Right lobe of liver (tissue), 6 donors: Measurements from ENCODE around the gene PPP1R8. TPM values are rescaled to one million over a fixed set of nuclear protein-coding genes. Genes with fewer than 3 reads are reported as not detected.
A peak's percentile ranks its signal among the peaks of the same experiment; 100 is the strongest.

Experiments used
- ATAC-seq, 4 donors: fragments of 200-7000 bp; cut with Tn5 transposase; one replicate each; pipeline ENCODE4 v1.9.1; 2020; ENCODE audit warnings: mild to moderate bottlenecking in 4 of 4, moderate library complexity in 4 of 4
- DNase-seq, 3 donors: peaks; one replicate each; pipeline ENCODE4 v3.0.0-alpha.2; 2020
- H3K27ac ChIP-seq, 3 donors: fragments of 200-600 bp; one replicate each; pipeline ENCODE4 v1.8.0; 2022
- H3K27me3 ChIP-seq, 2 donors: fragments of 200-600 bp; one replicate each; pipeline ENCODE4 v1.8.0; 2022
- H3K36me3 ChIP-seq, 4 donors: fragments of 200-600 bp; sonication (generic) in 1 of 4; one replicate each; pipeline versions ENCODE4 v1.5.1 to v1.8.0; 2017 to 2022; ENCODE audit warnings: control low read depth in 1 of 4
- H3K4me1 ChIP-seq, 4 donors: fragments of 200-600 bp; sonication (generic) in 1 of 4; one replicate each; pipeline versions ENCODE4 v1.5.1 to v1.8.0; 2017 to 2022; ENCODE audit warnings: control low read depth in 1 of 4
- H3K4me3 ChIP-seq, 3 donors: fragments of 200-600 bp; one replicate each; pipeline ENCODE4 v1.8.0; 2022
- H3K9me3 ChIP-seq, 4 donors: fragments of 200-600 bp; sonication (generic) in 1 of 4; one replicate each; pipeline versions ENCODE4 v1.5.1 to v1.8.0; 2017 to 2022; ENCODE audit warnings: control low read depth in 1 of 4
- CTCF ChIP-seq, 4 donors: fragments of 200-600 bp in 3 of 4; fragments of 450-650 bp in 1 of 4; IDR thresholded peaks; one replicate each; pipeline versions ENCODE4 v1.5.1 to v1.8.0; 2016 to 2022; ENCODE audit warnings: antibody characterized with exemption in 4 of 4, mild to moderate bottlenecking in 2 of 4
- POLR2A ChIP-seq: fragments of 450-650 bp; IDR thresholded peaks from one replicate; pipeline ENCODE4 v1.6.1; 2017; ENCODE audit warnings: antibody characterized with exemption, mild to moderate bottlenecking
- WGBS: methylation state at CpG from one replicate; pipeline ENCODE4 v1.1.6; 2018; ENCODE audit warnings: low coverage, low lambda C conversion rate; ENCODE audit not compliant: insufficient coverage; ENCODE audit errors: missing lambda C conversion rate; 5-methylcytosine and 5-hydroxymethylcytosine counted together
- intact Hi-C, 2 donors: fragments of 100-400 bp; cut with DNase I; formaldehyde crosslinking; loops; one replicate each; pipeline versions ENCODE4 v1.11.2 to v1.14.1; 2022
- total RNA-seq, 6 experiments: library from RNA; depleted of rRNA in 2 of 6; stranded (reverse); fragments of >200 nt in 2 of 6; fragmentation: NEBNext Ultra II Directional in 3 of 6; extraction: Animal tissue kit (Norgen Biotek cat#: 25700) in 3 of 6; gene quantifications; one replicate each; pipeline versions ENCODE4 v1.1.0 to v1.2.4, GENCODE V29; 2016 to 2023
- donor health status: DM: no; HTN: yes; CAD: no.
- donor health status: DM: no; HTN: no; CAD: no.
- donor health status: DM: no; HTN: no; CAD: no.
- donor health status: DM: no; HTN: yes; CAD: no.
- donor health status: DM: no; HTN: yes; CAD: no.

PPP1R8 gene
- total RNA-seq, 6 experiments from 2014 or later = 12.4 to 18.6 (median 13.0) TPM

GRCh38 chr1:27885621-27886352 lies 55.2 kb downstream of the PPP1R8 start:
- Histone ChIP-seq H3K4me1 (no peaks in the 10 kb centered on the region), H3K9me3 (no peaks in the 10 kb centered on the region), H3K27ac (peak overlapping the region; percentile 50 to 78 (median 73)), H3K4me3 (no peak overlapping the region), H3K36me3 (peaks cover 0 to 19% (median 3%) of the 10 kb centered on the region in 4 donors), H3K27me3 (no peaks in the 10 kb centered on the region)
- no peak for TF ChIP-seq CTCF (IDR thresholded peaks at IDR 0.05)
- peak; percentile 36 for TF ChIP-seq POLR2A
- ATAC-seq (peak; percentile 41 to 51 (median 43)), DNase-seq (no peak)
- WGBS = 76% methylated on average over 8 of the region's 15 CpGs
- intact Hi-C loops = no loop called here

GRCh38 chr1:27886353-27886679 lies 55.7 kb downstream of the PPP1R8 start:
- peaks cover 0 to 19% (median 3%) of the 10 kb centered on the region in 4 donors for H3K36me3 ChIP-seq
- TF ChIP-seq CTCF (IDR thresholded peaks at IDR 0.05) = no peak
- TF ChIP-seq POLR2A = no peak
- no peaks in the 10 kb centered on the region for H3K27me3 ChIP-seq
- no peaks in the 10 kb centered on the region for H3K4me1 ChIP-seq
- no peak for ATAC-seq
- H3K4me3 ChIP-seq = no peak overlapping the region
- peak overlapping the region; percentile 1 to 73 (median 50) for H3K27ac ChIP-seq
- H3K9me3 ChIP-seq = no peaks in the 10 kb centered on the region
- no peak for DNase-seq
- WGBS = 54% methylated on average over 2 of the region's 2 CpGs
- intact Hi-C loops = no loop called here

GRCh38 chr1:27886744-27887143 lies 56.2 kb downstream of the PPP1R8 start:
- H3K9me3 ChIP-seq = no peaks in the 10 kb centered on the region
- H3K36me3 ChIP-seq = peaks cover 0 to 21% (median 3%) of the 10 kb centered on the region in 4 donors
- TF ChIP-seq CTCF (IDR thresholded peaks at IDR 0.05) (no peak), POLR2A (no peak)
- H3K27ac ChIP-seq = peak overlapping the region; percentile 1 to 73 (median 33)
- H3K4me1 ChIP-seq = no peaks in the 10 kb centered on the region
- no peaks in the 10 kb centered on the region for H3K27me3 ChIP-seq
- intact Hi-C loops = no loop called here
- DNase-seq (no peak), ATAC-seq (no peak)
- H3K4me3 ChIP-seq = no peak overlapping the region
- 77% methylated on average over 3 of the region's 3 CpGs for WGBS

- no peak overlapping the region for H3K4me3 ChIP-seq
- H3K4me1 ChIP-seq = no peaks in the 10 kb centered on the region
- ATAC-seq (peak in 2 of 4 donors; percentile 9 to 15), DNase-seq (no peak)
- no peak for TF ChIP-seq POLR2A
- H3K27ac ChIP-seq = peak overlapping the region; percentile 1 to 73 (median 33)
- no peaks in the 10 kb centered on the region for H3K9me3 ChIP-seq
- WGBS = 69% methylated on average over 6 of the region's 8 CpGs
- no peaks in the 10 kb centered on the region for H3K27me3 ChIP-seq
- peaks cover 0 to 27% (median 3%) of the 10 kb centered on the region in 4 donors for H3K36me3 ChIP-seq
- intact Hi-C loops = no loop called here
These were observed 56.8 kb downstream of the PPP1R8 start for GRCh38 chr1:27887215-27888021.

- Histone ChIP-seq H3K27me3 (no peaks in the 10 kb centered on the region), H3K9me3 (no peaks in the 10 kb centered on the region), H3K4me3 (no peak overlapping the region), H3K36me3 (peaks cover 0 to 48% (median 13%) of the 10 kb centered on the region in 4 donors), H3K4me1 (no peaks in the 10 kb centered on the region), H3K27ac (peak overlapping the region in 1 of 3 donors; percentile 33)
- DNase-seq (no peak), ATAC-seq (no peak)
- 83% methylated on average over 2 of the region's 3 CpGs for WGBS
- intact Hi-C loops = no loop called here
- TF ChIP-seq CTCF (IDR thresholded peaks at IDR 0.05) (no peak), POLR2A (no peak)
These were observed 58.9 kb downstream of the PPP1R8 start for GRCh38 chr1:27889506-27889905.
